Measurements from ENCODE around the gene SPO11.

- TF ChIP-seq CTCF (IDR thresholded peaks at IDR 0.05) = no peak
- no peak for TF ChIP-seq EZH2 (IDR thresholded peaks at IDR 0.05)
Measured at GRCh38 chr20:57378646-57379262, 49.2 kb downstream of the SPO11 start.
